Fibroblast of lung (primary cell): Measurements from ENCODE around the gene LDLRAD4. TPM values are rescaled to one million over a fixed set of nuclear protein-coding genes. Genes with fewer than 3 reads are reported as not detected.

ENCODE experiments used
- DNase-seq, 2 donors: peaks; one replicate each; pipeline versions ENCODE4 v3.0.0 to v3.0.0-alpha.2; 2010; ENCODE audit warnings: low read depth in 2 of 2
- H2AFZ ChIP-seq: 2 replicates; pipeline ENCODE4 v1.5.1; 2012; ENCODE audit warnings: low read length, control low read depth, inconsistent platforms
- H3K27ac ChIP-seq: 2 replicates; pipeline ENCODE4 v1.5.1; 2011; ENCODE audit warnings: low read length, control low read depth; ENCODE audit not compliant: insufficient read depth
- H3K27me3 ChIP-seq: 2 replicates; pipeline ENCODE4 v1.5.1; 2011; ENCODE audit warnings: mild to moderate bottlenecking, low read length; ENCODE audit not compliant: control insufficient read depth, insufficient read depth
- H3K36me3 ChIP-seq: 2 replicates; pipeline ENCODE4 v1.5.1; 2011; ENCODE audit warnings: low read length; ENCODE audit not compliant: control insufficient read depth, insufficient read depth
- H3K4me1 ChIP-seq: 2 replicates; pipeline ENCODE4 v1.5.1; 2011; ENCODE audit warnings: low read length; ENCODE audit not compliant: control insufficient read depth, insufficient read depth; ENCODE audit errors: extremely low read depth
- H3K4me2 ChIP-seq: 2 replicates; pipeline ENCODE4 v1.5.1; 2011; ENCODE audit warnings: low read length, control low read depth; ENCODE audit not compliant: insufficient read depth; ENCODE audit errors: extremely low read depth
- H3K4me3 ChIP-seq, 4 experiments: fragments of 200-600 bp in 1 of 4; sonication (generic) in 1 of 4; replicated peaks in 1 of 4; 2 replicates each; pipeline ENCODE4 v1.5.1; 2011 to 2016; ENCODE audit warnings: low read length in 4 of 4, low read depth in 3 of 4, mild to moderate bottlenecking in 3 of 4, control low read depth in 2 of 4, inconsistent platforms in 1 of 4, mixed read lengths in 1 of 4; ENCODE audit not compliant: insufficient read depth in 1 of 4; ENCODE audit errors: control extremely low read depth in 1 of 4
- H3K79me2 ChIP-seq: 2 replicates; pipeline ENCODE4 v1.5.1; 2012; ENCODE audit warnings: mild to moderate bottlenecking, low read length, inconsistent platforms; ENCODE audit not compliant: control insufficient read depth, insufficient read depth
- H3K9ac ChIP-seq: 2 replicates; pipeline ENCODE4 v1.5.1; 2011; ENCODE audit warnings: mild to moderate bottlenecking, low read length, control low read depth; ENCODE audit not compliant: insufficient read depth
- H3K9me3 ChIP-seq: 2 replicates; pipeline ENCODE4 v1.5.1; 2012; ENCODE audit warnings: low read depth, low read length; ENCODE audit not compliant: control insufficient read depth, insufficient read depth
- H4K20me1 ChIP-seq: 2 replicates; pipeline ENCODE4 v1.5.1; 2011; ENCODE audit warnings: low read length; ENCODE audit not compliant: control insufficient read depth, insufficient read depth; ENCODE audit errors: extremely low read depth
- EZH2 ChIP-seq: IDR thresholded peaks from 2 replicates; pipeline ENCODE4 v1.5.1; 2012; ENCODE audit warnings: low read length, control low read depth, mild to moderate bottlenecking; ENCODE audit errors: missing control alignments
- polyA plus RNA-seq, 2 donors: library from polyadenylated mRNA; depleted of rRNA in 1 of 2; stranded (reverse) in 1 of 2; unstranded in 1 of 2; fragments of >200 nt; gene quantifications; 2 replicates each; pipeline ENCODE4 v1.2.1, GENCODE V29; 2011 to 2012; ENCODE audit warnings: missing spikeins in 1 of 2
- total RNA-seq: library from RNA; depleted of rRNA; stranded (reverse); fragments of >200 nt; gene quantifications from 2 replicates; pipeline ENCODE4 v1.2.1, GENCODE V29; 2014
- TF ChIP-seq, protein P1 (sequence below), 2 donors: IDR thresholded peaks in 1 of 2; conservative IDR thresholded peaks in 1 of 2; 1 replicate in 1 of 2; 2 replicates in 1 of 2; pipeline ENCODE4 v1.5.1; 2011 to 2012; ENCODE audit warnings: low read length in 2 of 2, control low read depth in 1 of 2, inconsistent platforms in 1 of 2, low read depth in 1 of 2, mild to moderate bottlenecking in 1 of 2

LDLRAD4 gene
- total and polyA plus RNA-seq, 2 donors (not counting 1 experiment from before 2014, with no cell fraction given), result not detected

DNA sequence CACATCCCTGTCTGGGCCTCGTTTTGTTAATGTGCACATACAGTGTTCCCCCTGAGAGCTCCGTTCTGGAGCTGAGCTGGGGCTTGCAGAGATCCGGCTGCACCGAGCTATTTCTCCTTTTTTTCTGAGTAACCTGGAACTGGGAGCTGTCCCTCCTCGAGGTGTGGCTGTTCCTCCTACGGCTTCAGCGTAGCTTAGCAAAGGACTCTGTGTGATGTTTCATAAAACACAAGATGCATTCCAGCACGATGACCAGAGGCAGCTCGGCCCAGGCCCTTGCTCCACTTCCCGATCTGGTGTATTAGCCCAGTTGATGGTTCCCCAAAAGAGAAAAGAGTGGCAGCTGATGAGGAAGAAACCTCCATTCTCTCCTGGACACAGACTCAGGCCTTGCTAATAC is 404.8 kb downstream of the LDLRAD4 start:
- no peak overlapping the region for H3K9ac ChIP-seq
- H4K20me1 ChIP-seq, result no peaks in the 10 kb centered on the region
- no peaks in the 10 kb centered on the region for H3K4me1 ChIP-seq
- TF ChIP-seq, protein P1, sequence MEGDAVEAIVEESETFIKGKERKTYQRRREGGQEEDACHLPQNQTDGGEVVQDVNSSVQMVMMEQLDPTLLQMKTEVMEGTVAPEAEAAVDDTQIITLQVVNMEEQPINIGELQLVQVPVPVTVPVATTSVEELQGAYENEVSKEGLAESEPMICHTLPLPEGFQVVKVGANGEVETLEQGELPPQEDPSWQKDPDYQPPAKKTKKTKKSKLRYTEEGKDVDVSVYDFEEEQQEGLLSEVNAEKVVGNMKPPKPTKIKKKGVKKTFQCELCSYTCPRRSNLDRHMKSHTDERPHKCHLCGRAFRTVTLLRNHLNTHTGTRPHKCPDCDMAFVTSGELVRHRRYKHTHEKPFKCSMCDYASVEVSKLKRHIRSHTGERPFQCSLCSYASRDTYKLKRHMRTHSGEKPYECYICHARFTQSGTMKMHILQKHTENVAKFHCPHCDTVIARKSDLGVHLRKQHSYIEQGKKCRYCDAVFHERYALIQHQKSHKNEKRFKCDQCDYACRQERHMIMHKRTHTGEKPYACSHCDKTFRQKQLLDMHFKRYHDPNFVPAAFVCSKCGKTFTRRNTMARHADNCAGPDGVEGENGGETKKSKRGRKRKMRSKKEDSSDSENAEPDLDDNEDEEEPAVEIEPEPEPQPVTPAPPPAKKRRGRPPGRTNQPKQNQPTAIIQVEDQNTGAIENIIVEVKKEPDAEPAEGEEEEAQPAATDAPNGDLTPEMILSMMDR (conservative IDR thresholded peaks at IDR 0.05 in 1 of 2, IDR thresholded peaks at IDR 0.05 in 1 of 2; ENCODE audit: low read depth in 1 of 2, low read length in 2 of 2), result no peak
- TF ChIP-seq EZH2, result no peak
- no peak overlapping the region for H3K4me3 ChIP-seq
- no peak overlapping the region for H3K27ac ChIP-seq
- no peaks in the 10 kb centered on the region for H3K9me3 ChIP-seq
- no peak for DNase-seq
- no peaks in the 10 kb centered on the region for H3K27me3 ChIP-seq
- H3K36me3 ChIP-seq, result no peaks in the 10 kb centered on the region
- H3K79me2 ChIP-seq, result no peaks in the 10 kb centered on the region
- H2AFZ ChIP-seq, result no peak overlapping the region
- no peak overlapping the region for H3K4me2 ChIP-seq

DNA sequence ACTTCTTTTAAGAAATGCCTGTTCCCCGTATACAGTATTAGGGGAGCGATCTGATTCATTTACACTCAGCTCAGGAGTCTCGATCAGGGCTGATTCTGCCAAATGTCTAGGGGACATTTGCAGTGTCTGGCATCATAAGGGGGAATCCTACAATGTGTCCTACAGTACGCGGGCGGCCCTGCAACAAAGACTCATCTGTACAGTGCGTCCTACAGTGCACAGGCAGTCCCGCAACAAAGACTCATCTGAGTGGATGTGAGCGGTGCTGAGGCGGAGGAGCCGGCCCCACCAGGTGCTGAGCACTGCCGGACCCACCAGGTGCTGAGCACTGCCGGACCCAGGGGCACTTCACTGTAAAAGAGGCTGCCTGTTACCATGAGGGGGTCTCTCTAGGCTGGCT is 405.3 kb downstream of the LDLRAD4 start:
- no peaks in the 10 kb centered on the region for H3K9me3 ChIP-seq
- no peak for DNase-seq

DNA sequence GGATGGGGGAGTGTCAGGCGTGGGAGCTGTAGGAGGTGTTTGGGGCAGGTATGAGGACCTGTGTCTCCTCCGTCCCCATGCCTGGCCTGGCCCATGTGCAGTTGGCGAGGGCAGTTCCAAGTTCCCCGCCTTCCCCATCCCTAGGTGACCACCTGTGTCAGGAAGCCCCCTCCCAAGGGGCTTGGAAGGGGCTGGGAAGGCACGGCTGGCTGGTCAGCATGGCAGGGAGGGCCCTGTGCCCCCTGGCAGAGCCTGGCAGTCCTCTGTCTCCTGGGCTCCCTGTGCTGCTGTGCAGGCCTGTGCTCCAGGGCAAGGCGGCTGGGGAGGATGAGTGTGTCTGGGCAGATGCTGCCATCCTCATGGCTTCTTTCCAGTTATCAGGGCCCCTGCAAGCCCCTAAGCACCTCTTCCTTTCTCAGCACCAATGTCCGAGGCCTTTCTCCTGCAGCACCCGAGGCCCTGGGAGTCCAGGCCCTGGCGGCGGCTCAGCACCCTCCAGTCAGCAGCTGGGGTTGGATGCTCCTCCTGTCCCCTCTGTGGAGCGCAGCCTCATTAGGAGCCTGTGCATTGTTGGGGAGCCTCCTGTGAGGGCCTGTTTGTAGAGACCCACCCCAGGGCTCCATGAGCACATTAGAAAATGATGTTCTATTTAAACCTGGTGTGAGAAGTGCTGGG is 406.1 kb downstream of the LDLRAD4 start:
- no peak overlapping the region for H3K4me3 ChIP-seq
- no peak for DNase-seq
- no peaks in the 10 kb centered on the region for H3K79me2 ChIP-seq
- TF ChIP-seq EZH2, result no peak
- TF ChIP-seq, protein P1 (conservative IDR thresholded peaks at IDR 0.05 in 1 of 2, IDR thresholded peaks at IDR 0.05 in 1 of 2; ENCODE audit: low read depth in 1 of 2, low read length in 2 of 2), result no peak
- H2AFZ ChIP-seq, result no peak overlapping the region
- no peak overlapping the region for H3K9ac ChIP-seq
- H4K20me1 ChIP-seq, result no peaks in the 10 kb centered on the region
- H3K27ac ChIP-seq, result no peak overlapping the region
- no peaks in the 10 kb centered on the region for H3K9me3 ChIP-seq
- no peak overlapping the region for H3K4me2 ChIP-seq
- H3K4me1 ChIP-seq, result no peaks in the 10 kb centered on the region
- no peaks in the 10 kb centered on the region for H3K27me3 ChIP-seq
- no peaks in the 10 kb centered on the region for H3K36me3 ChIP-seq

More for the DNA sequence above, 405.3 kb downstream of the LDLRAD4 start:
- H4K20me1 ChIP-seq, result no peaks in the 10 kb centered on the region
- no peak overlapping the region for H3K4me2 ChIP-seq
- H3K27me3 ChIP-seq, result no peaks in the 10 kb centered on the region
- no peaks in the 10 kb centered on the region for H3K79me2 ChIP-seq
- no peak overlapping the region for H3K27ac ChIP-seq
- H3K4me1 ChIP-seq, result no peaks in the 10 kb centered on the region
- no peak overlapping the region for H3K4me3 ChIP-seq
- no peak overlapping the region for H2AFZ ChIP-seq
- TF ChIP-seq, protein P1 (conservative IDR thresholded peaks at IDR 0.05 in 1 of 2, IDR thresholded peaks at IDR 0.05 in 1 of 2; ENCODE audit: low read depth in 1 of 2, low read length in 2 of 2), result no peak
- TF ChIP-seq EZH2, result no peak
- no peak overlapping the region for H3K9ac ChIP-seq
- no peaks in the 10 kb centered on the region for H3K36me3 ChIP-seq
